Right lung (tissue), 10 donors: ENCODE results near the gene GASK1A. TPM values are rescaled to one million over a fixed set of nuclear protein-coding genes. Genes with fewer than 3 reads are reported as not detected.
"Not testable (repeated sequence)": the region's sequence is repeated elsewhere in the genome, so short reads cannot be mapped to it uniquely, and the experiment has no call there.

Source experiments
- DNase-seq, 2 donors: peaks; one replicate each; pipeline ENCODE4 v3.0.0-alpha.2; 2013
- long read RNA-seq, 8 donors: transcript quantifications; one replicate each; lab custom pipeline, GENCODE V29; 2026
- polyA plus RNA-seq, 5 donors: library from polyadenylated mRNA; unstranded; fragments of 120-200 nt; gene quantifications; one replicate each; pipeline versions ENCODE4 v1.2.1 to v1.2.3, GENCODE V29; 2013; ENCODE audit warnings: inconsistent platforms in 1 of 5, low replicate concordance in 1 of 5; ENCODE audit not compliant: insufficient read length in 5 of 5, insufficient read depth in 1 of 5

The GASK1A gene
- polyA plus RNA-seq: 1 to 10 TPM; 2.9 to 5.2 (median 4.3) TPM
- long read RNA-seq, donor 1, partial matches to known transcripts: 0 of 9 reads
- long read RNA-seq, donor 1, other reads (novel, unspliced or antisense): 9 of 9 reads
- long read RNA-seq, donor 2: 0 reads
- long read RNA-seq, donor 3: 0 reads
- long read RNA-seq, donor 4: 0 reads
- long read RNA-seq, donor 5: 0 reads
- long read RNA-seq, donor 6: 0 reads
- long read RNA-seq, donor 7: 0 reads
- long read RNA-seq, donor 8: 0 reads

DNA sequence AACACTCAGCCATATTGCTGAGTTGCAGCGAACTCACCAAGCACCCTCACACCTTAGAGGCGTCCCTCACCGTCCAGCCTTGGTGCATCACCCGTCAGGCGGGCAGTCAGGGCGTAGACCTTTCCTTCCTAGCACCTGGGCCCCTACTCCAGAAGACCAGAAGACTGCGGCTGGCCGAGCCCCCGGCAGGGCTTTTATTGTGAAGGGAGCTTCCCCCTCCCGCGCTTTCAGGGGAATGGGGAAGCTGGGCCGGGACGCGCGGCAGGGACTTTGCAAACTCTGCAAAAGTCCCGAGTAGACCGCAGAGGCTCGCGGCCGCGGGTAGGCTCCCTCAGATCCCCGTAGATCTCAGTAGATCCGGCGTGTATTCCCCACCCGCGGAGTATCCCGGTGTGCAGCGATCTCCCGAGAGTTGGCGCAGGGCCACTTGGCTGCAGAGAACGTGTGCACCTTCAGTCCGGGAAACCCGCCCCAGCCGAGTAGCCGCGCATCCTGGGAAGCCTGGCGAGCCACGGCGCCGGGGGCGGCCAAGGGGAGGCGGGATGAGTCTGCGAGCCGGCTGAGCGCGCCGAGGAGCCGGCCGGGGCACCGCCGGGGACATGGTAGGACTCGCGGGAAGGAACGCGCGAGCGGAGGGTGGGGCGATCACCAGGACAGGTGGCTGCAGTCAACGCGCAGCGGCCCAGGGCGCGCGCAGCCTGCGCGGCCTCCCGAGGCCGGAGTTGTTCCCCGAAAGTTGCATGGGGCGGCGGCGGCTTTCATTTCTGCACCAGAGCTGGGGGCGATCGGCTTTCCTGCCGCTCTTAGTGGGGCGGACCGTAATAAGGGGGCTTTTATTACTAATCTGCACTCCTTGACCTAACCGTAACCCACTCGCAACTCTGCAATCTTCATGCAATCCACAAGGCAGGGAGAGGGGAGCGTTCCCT, at the start of gene GASK1A:
Gene GASK1A (plus strand): TSS at position 268 of the 929 bp plus-strand sequence. CDS start 332 bp downstream, at position 600.
- DNase-seq: peak in 1 of 2 donors; percentile 45

- no peak for DNase-seq
These were observed 45.0 kb upstream of the GASK1A start for GRCh38 chr3:42934111-42934510.

DNA sequence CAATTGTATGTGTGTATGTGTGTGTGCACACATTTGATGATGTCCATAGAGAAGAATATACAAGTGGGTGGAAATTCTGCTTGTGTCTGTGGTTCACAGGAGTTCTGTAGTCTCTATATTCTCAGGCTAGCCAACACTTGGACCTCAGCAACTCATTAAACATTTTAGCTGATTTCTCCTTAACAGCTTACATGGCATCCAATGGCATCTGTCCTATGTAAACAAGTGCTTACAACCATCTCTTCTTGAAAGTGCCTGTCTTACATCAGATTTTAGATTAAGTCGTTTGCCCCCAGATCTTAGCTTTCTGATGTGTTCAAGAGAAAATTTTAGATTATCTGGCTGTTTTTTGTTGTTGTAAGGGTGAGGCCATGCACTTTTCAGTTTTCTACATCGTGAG, 44.2 kb upstream of the GASK1A start:
- no peak for DNase-seq

GRCh38 chr3:42935472-42935871, 43.6 kb upstream of the GASK1A start:
- DNase-seq: no peak

DNA sequence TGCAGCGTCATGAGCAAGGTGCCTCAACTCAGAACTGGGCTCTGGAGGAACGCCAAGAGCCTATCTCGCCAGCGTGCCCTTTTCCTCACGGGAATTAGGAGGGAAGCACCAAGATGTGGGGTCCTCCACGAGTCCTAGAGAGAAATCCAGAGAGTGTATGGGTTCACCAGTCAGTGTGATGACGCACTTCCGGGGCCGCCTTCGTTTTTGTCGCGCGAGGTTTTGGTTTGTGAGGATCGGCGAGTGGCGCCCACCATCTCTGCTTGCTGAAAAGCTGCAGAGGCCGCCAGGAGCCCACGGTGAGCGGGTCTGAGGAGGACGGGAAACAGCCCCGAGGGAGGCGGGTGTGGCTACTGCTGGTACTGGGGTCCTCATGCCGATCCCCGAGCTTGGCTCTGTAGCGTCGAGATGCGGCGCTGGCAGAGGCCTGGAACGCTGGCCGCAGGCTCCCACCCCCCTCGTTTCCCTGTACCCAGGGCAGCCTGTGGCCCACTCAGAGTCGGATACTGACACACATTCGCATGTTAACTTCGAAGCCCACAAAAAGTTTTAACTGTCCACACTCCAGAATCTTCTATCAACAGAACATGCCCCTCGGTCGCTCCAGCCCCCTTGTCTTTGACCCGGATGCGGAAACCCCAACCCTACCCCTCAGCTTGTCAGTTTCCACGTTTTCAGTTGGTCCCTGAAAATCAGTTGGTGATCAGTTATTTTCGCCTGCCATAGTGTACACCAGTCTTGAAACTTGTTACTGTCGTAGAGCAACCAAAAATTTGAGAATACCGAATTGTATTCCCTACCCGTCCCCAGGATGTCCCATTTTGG, 42.7 kb upstream of the GASK1A start:
- DNase-seq: peak; percentile 20 to 32

- DNase-seq: no peak
These were observed 41.8 kb upstream of the GASK1A start for GRCh38 chr3:42937334-42937733.

DNA sequence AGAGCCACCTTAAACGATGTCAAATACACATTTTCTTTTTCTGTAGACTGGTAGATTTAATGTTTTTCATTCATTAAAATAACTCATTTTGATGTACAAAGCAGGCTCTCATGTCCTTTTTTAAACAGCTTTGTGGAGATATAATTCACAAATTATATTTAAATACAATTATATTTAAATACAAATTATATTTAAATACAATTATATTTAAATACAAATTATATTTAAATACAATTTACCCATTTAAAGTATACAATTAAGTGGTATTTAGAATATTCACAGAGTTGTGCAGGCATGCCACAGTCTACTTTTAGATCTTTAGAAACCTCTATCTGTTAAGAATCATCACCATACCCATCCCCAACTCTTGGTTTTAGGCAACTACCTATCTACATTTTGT, 36.4 kb upstream of the GASK1A start:
- no peak for DNase-seq

DNA sequence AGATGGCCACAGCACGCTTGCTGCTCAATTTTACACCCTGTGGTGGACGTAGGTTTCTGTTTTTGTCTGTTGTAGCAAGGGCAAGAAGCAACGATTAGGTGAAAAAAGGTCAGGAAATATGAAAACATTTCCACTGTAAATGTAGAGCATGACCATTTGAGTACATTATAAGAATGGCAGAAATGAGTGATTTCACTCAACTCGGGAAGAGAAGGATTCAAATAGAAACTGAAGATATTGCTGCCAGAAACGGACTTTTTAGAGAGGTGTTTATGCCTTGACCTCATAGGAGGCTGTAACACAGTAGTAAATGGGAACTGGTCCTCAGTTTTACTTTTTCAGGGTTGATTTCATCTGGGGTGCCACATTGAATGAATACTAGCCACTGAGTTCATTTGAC, 33.1 kb upstream of the GASK1A start:
- DNase-seq: no peak

GRCh38 chr3:42957573-42957972, 21.5 kb upstream of the GASK1A start:
- DNase-seq: no peak

DNA sequence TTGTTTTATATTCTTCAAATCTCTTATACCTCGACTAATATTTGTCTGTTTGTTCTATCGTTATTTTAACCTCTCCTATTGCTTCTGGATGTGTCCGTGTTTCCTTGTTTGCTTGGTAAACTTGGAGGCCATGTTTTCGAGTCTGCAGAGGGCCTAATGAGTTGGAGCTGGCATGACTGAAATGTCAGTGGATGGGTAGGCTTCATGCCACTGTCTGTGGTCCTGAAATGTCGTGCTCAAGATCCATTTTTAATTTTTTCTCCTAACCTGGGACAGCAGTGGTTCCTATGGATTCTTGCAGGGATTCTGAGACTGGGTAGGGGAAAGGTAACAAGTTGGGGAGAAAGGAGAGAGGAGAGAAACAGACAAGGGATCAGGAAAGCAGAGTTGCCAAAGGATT, 18.8 kb upstream of the GASK1A start:
- DNase-seq: no peak

DNA sequence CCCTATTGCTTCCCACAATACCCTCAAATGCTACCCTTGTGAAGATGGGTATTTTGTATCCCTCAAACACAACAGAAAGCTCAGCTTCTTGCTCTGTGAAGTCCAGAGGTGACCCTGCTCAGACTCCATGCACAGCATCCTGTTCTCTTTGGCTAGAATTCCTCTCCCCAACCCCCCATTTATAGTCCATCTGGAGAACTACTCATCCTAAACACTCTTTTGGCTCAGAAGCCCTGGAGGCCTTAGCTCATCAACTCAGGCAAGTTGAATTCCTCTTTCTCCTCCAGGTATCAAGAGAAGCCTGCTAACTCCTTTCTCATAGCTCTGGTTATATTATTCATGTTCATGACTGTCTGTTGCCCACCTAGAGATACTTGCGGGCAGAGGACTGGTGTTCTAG, 18.3 kb upstream of the GASK1A start:
- DNase-seq: no peak

- DNase-seq: peak; percentile 44 to 58
These were observed 17.5 kb upstream of the GASK1A start for GRCh38 chr3:42961633-42962032.

GRCh38 chr3:42963269-42963668, 15.8 kb upstream of the GASK1A start:
- no peak for DNase-seq

- no peak for DNase-seq
These were observed 14.8 kb upstream of the GASK1A start for GRCh38 chr3:42964266-42964665.

GRCh38 chr3:42970557-42970956, 8.6 kb upstream of the GASK1A start:
- DNase-seq: no peak

GRCh38 chr3:42970976-42971772, 7.9 kb upstream of the GASK1A start:
- no peak for DNase-seq

- DNase-seq: not testable (repeated sequence)
These were observed 4.2 kb upstream of the GASK1A start for GRCh38 chr3:42974906-42975305.

DNA sequence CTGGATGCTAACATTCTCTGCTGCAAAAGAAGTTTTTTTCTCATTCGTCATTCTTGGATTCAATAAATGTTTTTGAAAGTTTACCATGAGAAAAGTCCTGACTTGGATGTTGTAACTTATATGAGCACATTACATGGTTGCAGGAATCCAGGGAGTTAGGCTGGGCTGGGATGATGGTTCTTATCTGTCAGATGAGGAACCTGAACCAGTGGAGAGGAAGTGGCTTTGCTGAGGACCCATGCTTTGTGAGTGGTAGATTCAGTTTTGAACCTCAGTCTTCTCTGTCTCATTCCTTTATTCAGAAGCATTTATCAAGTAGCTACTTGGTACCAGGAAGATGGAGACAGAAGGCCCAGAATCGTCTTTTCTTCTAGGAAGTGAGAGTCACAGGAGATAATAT, 3.7 kb upstream of the GASK1A start:
- no peak for DNase-seq

- DNase-seq: no peak
These were observed 3.2 kb upstream of the GASK1A start for GRCh38 chr3:42975955-42976354.

GRCh38 chr3:42980209-42980608, 1.1 kb downstream of the GASK1A start:
- no peak for DNase-seq

DNA sequence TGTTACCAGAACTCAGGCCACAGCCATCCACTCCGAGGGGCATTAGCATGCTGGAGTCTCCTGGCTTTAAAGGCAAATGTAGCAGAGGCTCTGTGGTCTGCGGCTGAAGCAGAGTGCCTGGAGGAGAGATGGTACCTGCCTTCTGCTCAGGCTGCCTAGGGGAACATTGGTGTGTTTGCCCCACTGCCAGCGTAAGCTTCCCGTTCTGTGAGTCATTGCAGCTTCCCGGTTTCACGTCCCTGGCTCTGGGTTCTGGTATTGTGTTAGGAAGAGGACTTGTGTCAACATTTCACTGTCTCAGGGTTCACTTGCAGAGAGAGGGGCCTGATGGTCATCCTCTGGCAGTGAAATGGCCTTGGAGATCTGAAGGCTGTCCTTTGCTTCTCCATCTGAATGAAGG, 1.8 kb downstream of the GASK1A start:
- DNase-seq: no peak
